Left ventricle myocardium inferior (tissue), 1 donor: Measurements from ENCODE around the gene MAN2B1. TPM values are rescaled to one million over a fixed set of nuclear protein-coding genes. Genes with fewer than 3 reads are reported as not detected.
A peak's percentile ranks its signal among the peaks of the same experiment; 100 is the strongest.

Experiments
- DNase-seq: peaks from one replicate; pipeline ENCODE4 v3.0.0-alpha.2; 2020
- H3K27ac ChIP-seq: fragments of 200-600 bp; replicated peaks from 2 replicates; pipeline ENCODE4 v1.8.0; 2021
- H3K27me3 ChIP-seq: fragments of 200-600 bp; 2 replicates; pipeline ENCODE4 v1.8.0; 2021; ENCODE audit warnings: low read depth
- H3K36me3 ChIP-seq: fragments of 200-600 bp; 2 replicates; pipeline ENCODE4 v1.8.0; 2021
- H3K4me1 ChIP-seq: fragments of 200-600 bp; 2 replicates; pipeline ENCODE4 v1.8.0; 2021
- H3K4me3 ChIP-seq: fragments of 200-600 bp; 2 replicates; pipeline ENCODE4 v1.8.0; 2021; ENCODE audit warnings: mild to moderate bottlenecking, moderate library complexity
- H3K9me3 ChIP-seq: fragments of 200-600 bp; replicated peaks from 2 replicates; pipeline ENCODE4 v1.8.0; 2021
- intact Hi-C: fragments of 100-400 bp; cut with micrococcal nuclease; formaldehyde crosslinking; loops from one replicate; pipeline ENCODE4 v1.11.0; 2022
- total RNA-seq: library from RNA; stranded (reverse); fragmentation: NEBNext Ultra II Directional; extraction: Animal tissue kit (Norgen Biotek cat#: 25700); gene quantifications from one replicate; pipeline ENCODE4 v1.2.1, GENCODE V29; 2021
- TF ChIP-seq, protein P1 (sequence below): fragments of 200-600 bp; IDR thresholded peaks from 2 replicates; pipeline ENCODE4 v1.8.0; 2021; ENCODE audit warnings: antibody characterized with exemption, mild to moderate bottlenecking, borderline replicate concordance
- donor health status: DM: no; HTN: yes; CAD: no; lungs with severe emphysema.

Gene MAN2B1
- total RNA-seq, 1 donor from 2014 or later: 26.7 TPM

DNA sequence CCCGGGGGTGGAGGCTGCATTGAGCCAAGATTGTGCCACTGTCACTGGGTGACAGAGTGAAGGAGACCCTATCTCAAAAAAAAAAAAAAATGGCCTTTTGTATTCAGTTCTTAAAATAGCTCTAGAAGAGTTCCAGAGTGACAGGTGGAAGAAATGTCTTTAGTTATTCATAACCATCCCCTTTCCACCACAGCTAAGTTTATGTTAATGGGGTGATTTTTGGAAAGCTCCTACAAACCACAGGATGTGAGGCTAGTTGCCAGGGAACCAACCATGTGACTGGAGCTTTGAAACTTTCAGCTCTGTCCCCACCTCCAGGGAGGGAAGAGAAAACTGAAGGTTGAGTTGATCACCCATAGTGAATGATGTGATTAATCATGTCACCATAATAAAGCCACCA lies 62.8 kb downstream of the MAN2B1 start:
- TF ChIP-seq, protein P1, sequence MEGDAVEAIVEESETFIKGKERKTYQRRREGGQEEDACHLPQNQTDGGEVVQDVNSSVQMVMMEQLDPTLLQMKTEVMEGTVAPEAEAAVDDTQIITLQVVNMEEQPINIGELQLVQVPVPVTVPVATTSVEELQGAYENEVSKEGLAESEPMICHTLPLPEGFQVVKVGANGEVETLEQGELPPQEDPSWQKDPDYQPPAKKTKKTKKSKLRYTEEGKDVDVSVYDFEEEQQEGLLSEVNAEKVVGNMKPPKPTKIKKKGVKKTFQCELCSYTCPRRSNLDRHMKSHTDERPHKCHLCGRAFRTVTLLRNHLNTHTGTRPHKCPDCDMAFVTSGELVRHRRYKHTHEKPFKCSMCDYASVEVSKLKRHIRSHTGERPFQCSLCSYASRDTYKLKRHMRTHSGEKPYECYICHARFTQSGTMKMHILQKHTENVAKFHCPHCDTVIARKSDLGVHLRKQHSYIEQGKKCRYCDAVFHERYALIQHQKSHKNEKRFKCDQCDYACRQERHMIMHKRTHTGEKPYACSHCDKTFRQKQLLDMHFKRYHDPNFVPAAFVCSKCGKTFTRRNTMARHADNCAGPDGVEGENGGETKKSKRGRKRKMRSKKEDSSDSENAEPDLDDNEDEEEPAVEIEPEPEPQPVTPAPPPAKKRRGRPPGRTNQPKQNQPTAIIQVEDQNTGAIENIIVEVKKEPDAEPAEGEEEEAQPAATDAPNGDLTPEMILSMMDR: no peak
- Histone ChIP-seq H3K27ac (no peak overlapping the region), H3K4me1 (peaks cover under 1% of the 10 kb centered on the region), H3K27me3 (no peaks in the 10 kb centered on the region), H3K4me3 (no peak overlapping the region), H3K9me3 (no peaks in the 10 kb centered on the region), H3K36me3 (peaks cover 49% of the 10 kb centered on the region)
- no peak for DNase-seq
- intact Hi-C loops: no loop called here

GRCh38 chr19:12597594-12597993 lies 68.9 kb downstream of the MAN2B1 start:
- Histone ChIP-seq H3K9me3 (no peaks in the 10 kb centered on the region), H3K27ac (no peak overlapping the region), H3K27me3 (no peaks in the 10 kb centered on the region), H3K4me1 (no peaks in the 10 kb centered on the region), H3K36me3 (peaks cover 23% of the 10 kb centered on the region), H3K4me3 (no peak overlapping the region)
- TF ChIP-seq, protein P1: no peak
- intact Hi-C loops: no loop called here
- DNase-seq: no peak

DNA sequence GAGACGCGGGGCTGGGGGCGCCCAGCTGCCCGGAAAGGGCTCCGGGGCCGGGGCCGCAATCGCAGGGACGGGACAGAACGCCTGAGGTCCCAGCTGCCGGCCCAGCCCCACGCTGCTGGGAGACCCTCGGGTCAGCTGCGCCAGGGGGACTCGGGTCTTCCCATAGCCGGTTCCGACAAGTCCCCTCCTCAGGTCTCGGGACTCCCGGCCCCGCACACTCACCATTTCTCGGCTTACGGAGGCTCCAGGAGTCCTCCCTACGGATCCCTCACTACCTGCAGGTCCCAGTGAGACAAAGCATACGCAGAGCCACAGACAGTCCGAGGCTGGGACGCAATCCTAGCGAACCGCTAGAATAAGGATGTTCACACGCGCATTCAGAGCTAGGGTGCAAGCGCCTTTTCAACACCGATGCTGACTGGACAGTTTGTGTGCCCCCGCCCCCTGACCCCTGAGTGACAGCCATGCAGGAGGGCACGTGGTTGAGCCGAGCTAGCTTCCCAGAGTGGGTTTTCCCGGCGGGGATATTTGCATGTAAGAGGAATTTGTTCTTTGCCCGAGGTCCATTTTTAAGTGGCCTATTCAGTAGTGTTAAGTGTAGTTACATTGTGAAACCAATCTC lies 69.5 kb downstream of the MAN2B1 start:
- H3K4me1 ChIP-seq: no peaks in the 10 kb centered on the region
- H3K27me3 ChIP-seq: no peaks in the 10 kb centered on the region
- TF ChIP-seq, protein P1: no peak
- no peak for DNase-seq
- intact Hi-C loops: no loop called here
- H3K4me3 ChIP-seq: peak overlapping the region; percentile 46
- no peaks in the 10 kb centered on the region for H3K9me3 ChIP-seq
- no peak overlapping the region for H3K27ac ChIP-seq
- peaks cover 20% of the 10 kb centered on the region for H3K36me3 ChIP-seq

Other genes starting within 250 kb of the MAN2B1 start
- 2.3 TPM for gene ZNF443, start 225.7 kb downstream of the MAN2B1 start, total RNA-seq
- 1.1 TPM for gene ZNF709, start 181.9 kb downstream of the MAN2B1 start, total RNA-seq
- 11.1 TPM for gene ZNF564, start 115.3 kb downstream of the MAN2B1 start, total RNA-seq
- 4.1 TPM for gene ZNF490, start 55.9 kb downstream of the MAN2B1 start, total RNA-seq
- gene ZNF791, start 55.8 kb downstream of the MAN2B1 start, total RNA-seq: 15.4 TPM
- gene WDR83, start 65 bp upstream of the MAN2B1 start, total RNA-seq: 8.4 TPM
- gene DHPS, start 15.1 kb upstream of the MAN2B1 start, total RNA-seq: 50.8 TPM
- not detected for gene GNG14, start 21.3 kb upstream of the MAN2B1 start, total RNA-seq
- 1.8 TPM for gene FBXW9, start 29.9 kb upstream of the MAN2B1 start, total RNA-seq
- gene TNPO2, start 57.2 kb upstream of the MAN2B1 start, total RNA-seq: 33.1 TPM
- 122 TPM for gene TRIR, start 67.9 kb upstream of the MAN2B1 start, total RNA-seq
- gene GET3, start 70.8 kb upstream of the MAN2B1 start, total RNA-seq: 65.1 TPM
- not detected for gene BEST2, start 85.0 kb upstream of the MAN2B1 start, total RNA-seq
- gene HOOK2, start 108.8 kb upstream of the MAN2B1 start, total RNA-seq: 66.3 TPM
- 26.7 TPM for gene JUNB, start 124.7 kb upstream of the MAN2B1 start, total RNA-seq
- 700 TPM for gene PRDX2, start 135.1 kb upstream of the MAN2B1 start, total RNA-seq
- gene THSD8, start 135.3 kb upstream of the MAN2B1 start, total RNA-seq: 2.7 TPM
- gene RNASEH2A, start 139.8 kb upstream of the MAN2B1 start, total RNA-seq: 2.5 TPM
- gene RTBDN, start 167.8 kb upstream of the MAN2B1 start, total RNA-seq: not detected
- not detected for gene MAST1, start 171.8 kb upstream of the MAN2B1 start, total RNA-seq
- gene DNASE2, start 214.7 kb upstream of the MAN2B1 start, total RNA-seq: 19.7 TPM
- gene KLF1, start 220.5 kb upstream of the MAN2B1 start, total RNA-seq: not detected
- 41.8 TPM for gene GCDH, start 224.4 kb upstream of the MAN2B1 start, total RNA-seq